Neural cell (in vitro differentiated cells): Measurements from ENCODE around the gene SMARCC1.

Source experiments
- POLR2AphosphoS5 ChIP-seq: IDR thresholded peaks from 2 replicates; pipeline ENCODE4 v1.6.1; 2012
- RAD21 ChIP-seq: fragments of 450-650 bp; conservative IDR thresholded peaks from 2 replicates; pipeline ENCODE4 v1.6.1; 2014; ENCODE audit warnings: antibody characterized with exemption, mild to moderate bottlenecking, moderate library complexity
- TF ChIP-seq, protein P1 (sequence below): fragments of 450-650 bp; IDR thresholded peaks from 2 replicates; pipeline ENCODE4 v1.5.1; 2014; ENCODE audit warnings: antibody characterized with exemption, mild to moderate bottlenecking, moderate library complexity; ENCODE audit not compliant: poor library complexity, severe bottlenecking

DNA sequence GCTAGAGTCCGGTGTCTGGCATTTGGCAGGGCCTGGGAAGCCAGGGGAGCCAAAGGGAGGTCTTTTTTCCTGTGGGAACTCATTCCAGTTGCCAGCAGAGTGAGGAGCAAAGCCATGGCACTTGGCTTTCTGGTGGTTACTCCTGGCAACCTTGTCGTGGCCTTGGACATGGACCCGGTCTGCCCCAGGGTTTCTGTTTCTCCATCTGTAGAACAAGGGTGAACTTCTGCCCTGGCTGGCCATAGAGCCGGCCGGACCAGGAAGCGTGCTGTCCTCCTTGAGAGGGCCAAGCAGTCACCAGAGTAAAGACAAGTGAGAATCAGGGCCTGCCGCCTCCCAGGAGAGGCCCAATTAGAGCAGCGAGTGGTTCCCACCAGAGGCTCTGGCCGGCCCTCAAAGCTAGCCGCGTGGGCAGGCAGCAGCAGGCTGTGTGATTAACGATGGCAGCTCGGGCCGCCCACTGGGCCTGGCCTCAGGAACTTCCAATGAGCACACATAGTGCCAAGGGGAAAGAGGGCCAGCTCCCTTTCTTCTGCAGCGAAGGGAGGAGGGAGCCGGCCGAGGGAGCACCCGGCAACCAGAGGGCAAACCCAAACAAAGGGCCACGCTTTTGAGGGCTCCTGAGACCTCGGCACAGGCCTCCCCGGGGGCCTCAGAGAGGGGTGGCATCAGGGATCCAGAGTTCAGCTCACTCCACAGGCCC, 239.1 kb downstream of the SMARCC1 start:
- TF ChIP-seq, protein P1, sequence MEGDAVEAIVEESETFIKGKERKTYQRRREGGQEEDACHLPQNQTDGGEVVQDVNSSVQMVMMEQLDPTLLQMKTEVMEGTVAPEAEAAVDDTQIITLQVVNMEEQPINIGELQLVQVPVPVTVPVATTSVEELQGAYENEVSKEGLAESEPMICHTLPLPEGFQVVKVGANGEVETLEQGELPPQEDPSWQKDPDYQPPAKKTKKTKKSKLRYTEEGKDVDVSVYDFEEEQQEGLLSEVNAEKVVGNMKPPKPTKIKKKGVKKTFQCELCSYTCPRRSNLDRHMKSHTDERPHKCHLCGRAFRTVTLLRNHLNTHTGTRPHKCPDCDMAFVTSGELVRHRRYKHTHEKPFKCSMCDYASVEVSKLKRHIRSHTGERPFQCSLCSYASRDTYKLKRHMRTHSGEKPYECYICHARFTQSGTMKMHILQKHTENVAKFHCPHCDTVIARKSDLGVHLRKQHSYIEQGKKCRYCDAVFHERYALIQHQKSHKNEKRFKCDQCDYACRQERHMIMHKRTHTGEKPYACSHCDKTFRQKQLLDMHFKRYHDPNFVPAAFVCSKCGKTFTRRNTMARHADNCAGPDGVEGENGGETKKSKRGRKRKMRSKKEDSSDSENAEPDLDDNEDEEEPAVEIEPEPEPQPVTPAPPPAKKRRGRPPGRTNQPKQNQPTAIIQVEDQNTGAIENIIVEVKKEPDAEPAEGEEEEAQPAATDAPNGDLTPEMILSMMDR, result no peak
- TF ChIP-seq POLR2AphosphoS5 (no peak), RAD21 (no peak)
